Inflammatory macrophage treated with lipopolysaccharide for 4 hours (primary cell): Measurements from ENCODE around the gene NTNG1.

Experiments used
- DNase-seq: peaks from one replicate; pipeline ENCODE4 v3.0.0-alpha.2; 2020

NTNG1 gene

DNA sequence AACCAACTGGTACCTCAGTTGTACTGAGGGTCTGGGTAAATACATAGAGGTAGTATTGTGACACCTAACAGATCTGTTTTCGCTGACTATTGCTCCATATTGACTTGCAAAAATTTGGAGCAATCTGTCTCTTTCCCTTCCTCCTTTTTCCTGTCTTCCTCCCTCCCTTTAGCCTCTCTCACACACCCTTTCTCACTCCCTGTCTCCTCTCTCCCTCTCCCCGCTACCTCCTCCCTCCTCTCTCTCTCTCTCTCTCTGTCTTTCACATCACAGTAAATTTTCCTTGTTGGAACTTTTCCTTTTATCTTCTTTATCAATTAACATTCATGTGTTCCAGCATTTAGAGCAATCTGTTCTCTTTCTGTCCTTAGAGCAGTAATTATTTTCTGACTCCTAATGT is 278.2 kb downstream of the NTNG1 start:
- no peak for DNase-seq

DNA sequence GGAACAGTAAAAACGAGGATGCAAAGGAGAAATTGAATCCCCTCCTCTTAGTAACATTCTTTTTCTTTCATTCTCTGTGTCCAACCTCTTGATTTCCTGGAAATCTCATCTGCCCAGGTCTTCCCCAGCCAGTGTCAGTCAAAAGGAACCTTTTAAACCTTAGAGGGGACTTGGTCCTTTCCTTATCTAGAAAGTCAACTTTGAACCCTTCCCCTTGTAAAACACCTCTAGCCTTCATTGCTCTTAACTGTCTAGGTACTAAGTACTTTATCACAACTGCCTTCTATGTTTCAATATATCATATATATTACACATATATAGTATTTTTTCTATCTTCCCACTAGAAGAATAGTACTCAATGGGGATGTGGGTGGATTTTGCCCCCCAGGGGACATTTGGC is 282.1 kb downstream of the NTNG1 start:
- DNase-seq, result no peak

DNA sequence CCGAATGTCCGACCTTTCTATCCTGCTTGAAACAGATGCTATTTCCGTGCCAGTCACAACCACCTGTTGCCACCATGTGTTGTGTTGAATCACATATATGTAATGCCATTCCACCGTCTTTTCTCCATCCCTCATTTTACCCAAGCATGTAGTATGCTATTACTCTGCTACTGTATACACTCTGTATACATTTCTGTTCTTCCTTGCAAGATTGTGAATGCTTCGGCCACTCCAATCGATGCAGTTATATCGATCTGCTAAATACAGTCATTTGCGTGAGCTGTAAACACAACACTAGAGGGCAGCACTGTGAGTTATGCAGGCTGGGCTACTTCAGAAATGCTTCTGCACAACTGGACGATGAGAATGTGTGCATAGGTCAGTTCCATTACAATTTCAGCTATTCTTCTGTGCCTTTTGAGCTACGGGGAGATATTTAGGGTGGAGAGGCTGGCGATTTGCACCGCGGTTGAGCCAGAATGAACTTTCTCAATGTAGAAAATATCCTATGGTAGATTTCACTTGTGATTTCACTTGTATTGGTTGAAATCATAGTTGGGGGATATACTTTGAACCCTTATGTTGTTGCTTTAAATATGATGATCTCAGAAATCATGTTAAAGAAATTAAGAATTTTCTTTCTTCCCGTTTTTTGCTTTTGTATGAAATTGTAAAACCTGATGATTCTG is 289.8 kb downstream of the NTNG1 start:
- peak; percentile 46 for DNase-seq

DNA sequence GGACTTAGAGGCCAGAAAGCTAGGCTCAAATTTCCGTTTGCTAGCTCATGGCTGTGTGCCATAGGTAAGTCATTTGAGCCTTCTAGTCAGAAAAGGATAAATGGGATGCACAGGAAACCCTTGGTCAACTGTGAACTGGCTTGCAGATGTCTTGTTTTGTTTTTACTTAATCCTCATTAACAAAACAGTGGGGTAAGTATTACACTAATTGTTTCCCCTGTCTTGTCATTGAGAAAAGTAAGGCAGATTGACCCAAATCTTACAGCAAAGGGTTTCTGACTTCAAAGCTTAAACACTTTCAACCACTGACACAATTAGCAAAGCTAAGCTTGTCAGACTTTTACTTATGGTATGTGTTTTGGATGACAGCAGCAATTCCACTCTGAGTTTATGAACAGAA is 291.3 kb downstream of the NTNG1 start:
- no peak for DNase-seq

DNA sequence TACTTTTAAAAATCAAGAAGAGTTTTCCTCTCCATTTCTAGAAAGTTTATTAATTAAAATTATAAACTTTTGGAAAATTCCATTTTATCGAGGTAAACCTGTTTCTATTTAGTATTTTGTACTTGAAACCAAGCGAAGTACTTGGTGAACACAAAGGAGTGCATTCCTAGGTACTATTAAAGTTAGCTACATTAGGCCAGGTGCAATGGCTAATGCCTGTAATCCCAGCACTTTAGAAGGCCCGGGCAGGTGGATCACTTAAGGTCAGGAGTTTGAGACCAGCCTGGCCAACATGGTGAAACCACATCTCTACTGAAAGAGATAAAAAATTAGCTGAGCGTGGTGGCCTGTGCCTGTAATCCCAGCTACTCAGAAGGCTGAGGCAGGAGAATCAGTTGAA is 292.2 kb downstream of the NTNG1 start:
- DNase-seq, result no peak

DNA sequence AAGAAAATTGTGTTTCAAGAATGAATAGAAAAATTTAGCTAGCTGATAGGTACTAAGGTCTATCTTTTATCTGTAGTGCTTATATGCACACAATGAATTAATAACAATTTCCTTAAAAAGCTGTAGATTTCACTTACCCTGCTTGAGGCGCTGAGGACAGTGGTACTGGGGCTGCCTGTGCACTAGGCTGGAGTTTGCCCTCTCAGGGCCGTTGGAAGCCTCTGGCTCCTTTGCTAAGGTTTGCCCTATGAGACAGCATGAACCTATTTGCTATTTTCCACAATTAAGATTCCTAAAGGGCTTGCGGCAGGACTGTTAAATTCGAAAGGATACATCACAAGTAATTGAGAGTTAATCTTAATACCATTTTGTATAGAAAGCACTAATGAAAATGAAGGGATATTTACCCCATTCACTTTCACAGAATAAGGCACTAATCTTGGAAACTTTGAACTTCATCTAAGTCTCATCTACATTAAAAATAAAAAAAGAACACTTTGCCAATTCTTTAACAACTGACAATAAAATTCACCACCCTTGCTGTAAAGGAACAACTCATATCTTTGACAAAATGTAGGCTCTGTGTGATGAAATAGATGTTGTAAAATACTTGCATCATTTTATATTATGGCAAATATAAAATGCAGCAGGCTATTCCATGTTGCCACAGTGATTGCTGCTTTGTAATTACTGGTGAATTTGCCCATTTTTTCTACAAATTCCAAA is 293.0 kb downstream of the NTNG1 start:
- DNase-seq, result no peak

DNA sequence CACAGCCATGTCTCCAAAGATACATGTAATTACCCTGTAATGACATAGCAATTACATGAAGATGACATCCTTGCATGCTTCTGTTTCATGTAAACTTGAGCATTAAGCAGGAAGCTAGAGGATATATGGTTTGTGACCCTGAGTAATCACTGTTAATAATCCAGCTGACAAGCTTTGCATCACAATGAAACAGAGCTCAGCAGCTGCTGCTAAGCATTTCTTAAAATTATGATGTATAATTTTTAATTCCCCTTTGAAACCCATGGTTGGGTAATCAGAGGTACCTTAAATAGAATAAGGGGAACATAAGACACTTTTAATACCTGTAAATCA is 293.5 kb downstream of the NTNG1 start:
- no peak for DNase-seq

DNA sequence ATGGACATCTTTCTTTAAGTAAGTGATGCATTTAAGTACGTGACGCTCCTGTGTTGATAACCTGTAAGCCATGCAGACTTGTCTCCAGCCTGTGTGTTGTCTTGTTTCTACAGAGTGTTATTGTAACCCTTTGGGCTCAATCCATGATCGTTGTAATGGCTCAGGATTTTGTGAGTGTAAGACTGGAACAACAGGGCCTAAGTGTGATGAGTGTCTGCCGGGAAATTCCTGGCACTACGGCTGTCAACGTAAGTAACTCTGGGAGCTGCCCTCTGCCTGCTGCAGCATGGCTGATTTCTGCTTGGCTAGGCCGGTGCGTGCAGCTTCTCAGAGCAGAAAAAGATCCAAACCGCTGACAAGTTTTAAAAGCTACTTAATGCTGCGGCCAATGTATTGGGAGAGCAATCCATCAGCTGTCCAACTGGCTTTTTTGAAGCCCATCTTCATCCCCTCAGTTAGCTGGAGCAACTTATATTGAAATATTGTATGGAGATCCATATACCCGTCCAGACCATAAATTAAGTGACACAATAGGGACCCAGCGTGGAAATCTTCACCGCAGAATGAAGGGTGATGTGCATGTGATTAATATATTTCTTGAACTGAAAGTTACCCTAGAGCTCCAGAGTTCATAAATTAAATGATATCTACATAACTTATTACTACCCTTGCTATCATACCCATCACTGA is 295.9 kb downstream of the NTNG1 start:
- DNase-seq, result no peak

DNA sequence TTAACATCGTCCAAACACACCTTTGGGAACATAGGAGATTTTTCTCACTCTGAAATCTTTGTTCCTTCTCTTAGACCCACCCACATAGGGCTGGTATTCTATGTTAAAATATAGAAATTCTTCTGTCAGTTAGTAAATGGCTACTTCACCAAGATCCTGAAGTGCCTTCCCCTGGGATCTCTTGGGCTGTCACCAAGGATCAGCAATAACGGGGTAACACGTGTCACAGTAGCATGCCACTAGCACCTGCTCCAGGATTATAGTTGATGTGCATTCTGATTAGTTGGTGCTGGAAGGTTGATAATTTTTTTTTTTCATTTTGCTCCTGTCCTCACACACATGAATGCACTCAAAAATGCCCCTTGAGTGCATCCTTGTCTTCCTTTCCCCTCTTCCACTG is 298.7 kb downstream of the NTNG1 start:
- no peak for DNase-seq

DNA sequence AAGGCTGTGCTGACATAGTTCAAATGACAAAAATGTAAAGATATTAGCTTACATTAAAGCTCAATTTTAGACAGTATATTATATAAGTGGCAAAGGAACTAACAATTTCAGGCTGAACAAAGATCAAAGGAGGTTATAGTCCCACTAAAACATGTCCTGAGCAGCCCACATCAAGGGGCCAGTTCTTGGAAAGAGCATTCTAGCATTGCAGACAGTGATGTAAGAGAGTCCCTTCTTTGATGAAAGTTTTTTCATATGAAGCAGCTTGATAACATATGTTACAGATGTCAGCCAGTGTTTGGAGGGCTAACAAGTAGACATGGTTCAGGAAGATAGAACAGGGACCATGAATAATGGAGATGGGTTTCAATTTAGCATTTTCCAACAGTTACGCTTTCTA is 301.7 kb downstream of the NTNG1 start:
- no peak for DNase-seq

DNA sequence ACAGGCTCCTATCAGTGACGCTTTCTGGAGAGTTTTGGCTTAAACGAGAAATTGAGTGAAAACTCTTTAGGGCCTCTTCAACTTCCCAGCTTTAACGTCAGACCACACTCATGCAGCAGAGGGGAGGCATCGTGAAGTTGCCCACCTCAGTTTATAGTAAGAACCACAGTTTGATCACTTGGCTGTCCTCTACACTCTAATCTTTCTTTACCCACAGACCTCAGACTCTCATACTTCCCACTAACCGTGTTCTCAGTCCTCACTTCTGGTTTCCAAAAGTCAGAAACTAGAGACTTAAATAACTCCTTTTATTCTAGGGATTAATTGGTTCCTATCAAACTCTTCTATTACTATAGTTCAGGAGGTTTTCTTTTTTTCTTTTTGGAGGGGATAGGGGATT is 302.2 kb downstream of the NTNG1 start:
- no peak for DNase-seq

DNA sequence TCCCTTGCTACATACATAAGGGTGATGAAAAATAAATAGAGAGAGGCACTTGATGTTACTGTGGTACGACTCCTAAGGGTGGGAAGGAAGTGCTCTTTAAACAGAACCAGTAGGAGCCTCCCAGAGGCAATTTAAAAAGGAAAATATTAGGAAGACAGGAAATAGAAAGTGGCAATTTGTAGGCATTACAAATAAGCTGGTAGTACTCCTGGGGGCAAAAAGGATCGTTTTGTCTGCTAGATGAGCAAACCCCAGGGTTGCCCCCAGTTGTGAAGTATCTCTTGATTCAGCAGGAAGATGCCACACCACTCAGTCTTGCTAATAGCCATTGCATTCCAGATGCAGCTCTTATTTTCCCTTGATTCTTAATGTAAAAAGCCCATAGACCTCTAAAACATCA is 303.0 kb downstream of the NTNG1 start:
- DNase-seq, result no peak

DNA sequence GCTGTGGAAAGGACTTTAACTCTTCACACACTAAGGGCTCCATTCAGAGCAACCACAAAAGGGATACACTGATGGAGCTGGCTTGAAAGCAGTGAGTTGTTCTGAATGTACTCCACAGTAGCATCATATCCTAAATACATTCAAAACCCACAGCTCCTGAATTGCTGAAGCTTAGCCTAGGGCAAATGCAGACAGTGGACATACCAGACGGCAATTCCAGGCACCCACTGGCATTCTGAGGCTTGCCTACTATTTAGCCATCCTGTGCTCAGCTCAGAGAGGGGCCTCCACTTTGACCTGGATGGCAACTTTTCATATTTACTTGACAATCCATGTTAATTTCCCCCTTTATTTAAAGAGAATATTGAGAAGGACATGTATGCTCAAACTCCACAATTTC is 303.5 kb downstream of the NTNG1 start:
- no peak for DNase-seq

DNA sequence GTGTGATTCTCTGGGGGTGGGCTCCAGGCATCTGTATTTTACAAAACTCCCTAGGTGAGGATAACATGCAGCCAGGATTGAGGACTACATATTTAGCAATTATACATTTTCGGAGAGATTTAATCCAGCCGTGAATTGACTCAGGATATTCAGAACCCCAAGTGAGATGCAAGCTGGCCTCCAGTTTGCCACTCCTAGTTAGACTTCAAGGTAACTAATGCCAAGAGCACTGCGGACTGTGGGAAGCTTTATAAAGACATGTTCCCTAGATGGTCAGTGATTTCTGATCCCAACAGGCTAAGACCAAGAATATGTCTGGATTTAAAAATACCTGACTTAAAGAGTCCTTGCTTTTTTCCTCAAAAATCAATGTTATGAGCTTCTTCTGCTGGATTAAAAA is 308.5 kb downstream of the NTNG1 start:
- DNase-seq, result no peak

DNA sequence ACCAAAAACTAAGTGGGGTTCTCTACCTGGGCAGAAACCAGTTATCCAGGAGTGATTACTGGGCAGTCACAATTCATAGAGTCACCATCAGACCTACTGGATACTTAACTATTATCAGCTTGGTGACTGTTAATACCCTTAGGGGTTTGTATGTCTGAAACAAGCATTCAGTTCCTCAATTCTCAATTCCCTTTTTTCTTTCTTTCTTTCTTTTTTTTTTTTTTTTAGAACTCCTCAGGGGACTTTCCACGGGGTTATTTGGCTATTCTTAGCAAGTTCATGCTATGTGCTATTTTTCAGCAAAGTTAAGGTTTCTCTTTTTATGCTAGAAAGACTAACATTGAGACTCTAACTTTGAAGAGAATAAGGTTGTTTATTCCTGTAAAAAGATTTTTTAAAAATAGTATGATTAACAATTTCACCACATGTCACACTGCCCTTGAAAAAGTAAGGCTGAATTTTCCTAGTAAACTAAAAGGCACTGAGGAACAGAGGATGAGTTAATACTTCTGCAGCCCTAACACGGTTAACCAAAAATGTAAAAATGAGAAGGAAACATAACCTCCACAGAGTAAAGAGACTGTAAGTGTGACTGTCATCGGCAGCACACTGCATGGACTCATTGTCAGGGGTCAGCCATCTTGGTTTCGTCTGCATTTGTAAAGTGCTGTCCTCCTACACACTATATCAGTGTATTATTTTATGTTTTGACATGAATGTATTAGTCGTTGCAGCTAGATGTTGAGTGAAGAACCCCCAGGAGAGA is 310.2 kb downstream of the NTNG1 start:
- peak; percentile 56 for DNase-seq

DNA sequence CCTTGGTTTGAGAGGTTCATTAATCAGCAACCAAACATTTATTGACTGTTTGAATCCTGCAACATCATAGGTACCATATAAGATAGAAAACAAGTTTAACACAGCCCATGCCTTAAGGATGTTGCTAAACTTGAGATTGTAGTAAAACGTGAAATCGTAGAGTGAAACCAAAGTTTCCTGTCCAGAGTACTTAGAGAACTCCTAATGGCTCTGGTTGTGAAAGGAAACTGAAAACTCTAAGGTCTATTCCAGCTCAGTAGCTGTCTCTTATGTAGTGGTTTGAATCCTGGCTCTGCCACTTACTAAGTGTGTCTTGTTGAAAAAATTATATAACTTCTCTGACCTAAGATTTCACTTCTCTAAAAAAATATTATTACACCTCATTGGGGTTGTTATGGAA is 310.9 kb downstream of the NTNG1 start:
- DNase-seq, result peak; percentile 30

DNA sequence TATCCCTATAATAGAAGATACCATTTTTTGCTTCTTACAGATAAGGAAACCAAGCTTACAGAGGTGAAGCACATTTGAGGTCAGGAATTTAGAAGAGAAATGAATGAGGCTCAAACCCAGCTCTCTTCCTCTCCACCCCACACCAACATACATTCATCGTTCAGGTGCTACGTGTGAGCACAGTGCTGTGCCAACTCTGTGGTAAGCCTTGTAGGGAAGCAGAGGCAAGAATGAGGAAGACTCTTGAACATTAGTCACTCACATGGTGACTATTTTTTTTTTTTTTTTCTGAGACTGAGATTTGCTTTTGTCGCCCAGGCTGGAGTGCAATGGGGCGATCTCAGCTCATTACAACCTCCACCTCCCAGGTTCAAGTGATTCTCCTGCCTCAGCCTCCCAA is 314.0 kb downstream of the NTNG1 start:
- DNase-seq, result peak; percentile 27

DNA sequence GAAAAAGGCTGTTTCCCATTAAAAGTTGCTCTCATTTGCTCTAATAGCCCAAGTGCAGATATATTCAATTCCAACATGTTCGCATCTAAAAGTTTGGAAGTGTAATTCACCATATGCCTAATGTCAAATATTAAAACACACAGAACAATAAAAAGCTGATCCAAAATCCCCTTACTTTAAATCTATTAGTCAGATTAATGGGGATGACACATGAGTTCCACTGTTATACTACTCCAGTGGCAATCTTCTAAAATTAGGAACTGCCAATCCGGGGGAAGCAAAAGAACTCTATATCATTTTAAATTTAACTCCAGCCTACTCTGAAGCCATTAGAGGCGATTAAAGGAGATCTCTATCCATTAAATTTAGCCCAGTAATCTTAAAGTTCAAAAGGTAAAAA is 317.1 kb downstream of the NTNG1 start:
- no peak for DNase-seq

DNA sequence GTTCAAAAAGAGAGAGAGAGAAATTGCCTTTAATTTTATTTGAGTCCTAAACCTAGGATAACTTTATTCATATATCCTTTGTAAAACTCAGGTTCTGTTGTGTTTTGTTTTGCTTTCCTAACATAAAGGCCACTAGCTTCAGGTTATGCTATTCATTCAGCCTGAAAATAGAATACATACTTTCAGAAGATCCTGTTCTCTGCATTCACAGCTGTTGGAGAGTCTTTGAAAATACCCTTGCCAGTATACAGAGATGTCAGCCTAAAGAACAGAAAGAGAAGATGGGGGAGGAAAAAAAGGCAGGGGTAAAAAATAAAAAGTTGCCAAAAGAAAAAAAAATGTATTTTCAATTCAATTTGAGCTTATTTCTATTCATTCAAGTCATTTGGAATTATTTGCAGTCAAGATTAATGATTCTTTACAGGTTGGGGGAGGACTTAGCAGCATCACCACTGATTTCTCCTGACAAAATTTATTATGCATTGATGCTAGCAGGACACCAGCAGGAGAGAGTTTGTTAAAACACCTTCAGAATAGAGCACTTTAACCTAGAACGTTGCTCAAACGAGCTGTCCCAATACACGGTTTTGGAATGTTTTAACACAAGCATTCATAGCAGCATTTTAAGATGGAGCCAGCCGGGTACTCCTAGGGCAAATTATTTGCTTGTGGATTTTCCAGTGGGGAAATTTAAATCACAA is 318.5 kb downstream of the NTNG1 start:
- no peak for DNase-seq

DNA sequence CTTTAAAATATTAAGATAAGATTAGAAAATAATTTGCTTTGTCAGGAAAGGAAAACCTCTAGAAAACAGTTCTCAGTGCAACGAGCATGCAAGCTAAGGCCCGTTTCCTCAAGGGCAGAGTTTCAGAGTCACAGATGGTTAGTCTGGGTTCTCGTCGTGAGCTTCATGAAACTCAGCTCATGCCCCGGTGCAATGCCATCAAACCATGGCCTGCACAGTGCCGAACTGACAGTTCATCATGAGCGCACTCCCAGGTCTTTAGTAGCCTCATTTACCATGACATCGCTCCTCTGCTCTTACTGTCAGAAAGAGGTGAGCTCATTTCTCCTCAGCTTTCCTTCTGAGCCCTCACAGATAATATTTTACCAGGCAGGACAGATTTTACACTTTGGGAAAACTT is 319.2 kb downstream of the NTNG1 start:
- no peak for DNase-seq

DNA sequence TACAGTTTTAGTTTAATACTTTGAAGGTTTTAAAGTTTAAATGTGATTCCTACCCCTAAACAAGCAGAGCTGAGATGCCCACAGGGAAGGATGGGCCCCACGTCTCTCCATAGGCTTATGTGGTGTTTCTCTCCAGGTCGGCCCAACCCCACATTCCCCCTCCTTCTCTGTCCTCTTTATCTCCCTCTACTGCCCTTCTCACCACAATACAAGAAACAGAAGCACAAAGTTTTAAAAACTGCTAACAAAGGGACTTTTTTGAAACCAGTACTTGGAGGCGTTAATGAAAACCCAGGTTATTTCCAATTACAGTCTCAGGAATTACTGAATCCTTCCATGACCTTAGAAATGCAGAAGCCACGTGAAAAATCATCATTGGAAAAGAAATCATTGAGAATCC is 324.0 kb downstream of the NTNG1 start:
- DNase-seq, result no peak

DNA sequence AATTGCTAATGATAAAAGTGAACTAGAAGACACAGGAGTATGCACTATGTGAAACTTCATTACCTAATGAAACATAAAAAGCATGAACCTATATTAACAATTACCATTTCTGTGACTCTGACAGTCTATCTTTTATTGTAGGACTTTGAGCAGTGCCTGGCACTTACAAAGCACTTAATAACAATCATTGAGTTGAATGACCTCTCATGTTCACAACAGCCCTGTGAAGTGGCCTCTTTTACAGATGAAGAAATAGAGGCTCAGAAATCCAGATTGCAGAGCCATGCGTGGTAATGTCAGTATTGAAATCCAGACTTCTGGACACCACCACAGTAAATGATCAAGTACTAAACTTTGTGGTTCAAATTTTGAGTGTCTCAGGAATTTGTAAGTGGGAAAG is 326.4 kb downstream of the NTNG1 start:
- DNase-seq, result no peak

DNA sequence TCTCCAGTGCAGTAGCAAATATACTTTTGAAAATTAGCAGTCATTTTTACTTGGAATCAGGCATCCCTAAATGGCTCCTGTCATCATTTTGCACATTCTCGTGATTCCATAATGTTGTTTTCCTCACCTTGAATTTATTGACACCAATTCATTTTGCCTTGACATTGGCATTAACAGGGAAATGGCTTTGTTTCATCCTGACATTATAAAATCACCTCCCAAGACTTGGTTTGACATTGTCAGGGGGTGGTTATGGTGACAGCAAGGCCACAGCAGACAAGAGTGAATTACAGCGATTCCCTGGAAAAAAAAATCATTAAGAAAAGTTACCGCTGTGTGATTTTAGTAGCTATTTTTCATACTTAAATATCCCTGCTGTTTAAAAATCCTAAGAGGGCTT is 327.0 kb downstream of the NTNG1 start:
- DNase-seq, result no peak
